HTR-8/SVneo (cell line): ENCODE results near the gene DPM3.
"Not testable (repeated sequence)": the region's sequence is repeated elsewhere in the genome, so short reads cannot be mapped to it uniquely, and the experiment has no call there.

Experiments used
- DNase-seq: peaks from one replicate; pipeline ENCODE4 v3.0.0; 2011; ENCODE audit warnings: low spot score, mixed read lengths; ENCODE audit not compliant: insufficient read length
- FAIRE-seq: peaks from 2 replicates; lab custom pipeline; 2011; peaks lifted over from hg19 to GRCh38; lab: Jason Lieb, UNC

DPM3 gene

DNA sequence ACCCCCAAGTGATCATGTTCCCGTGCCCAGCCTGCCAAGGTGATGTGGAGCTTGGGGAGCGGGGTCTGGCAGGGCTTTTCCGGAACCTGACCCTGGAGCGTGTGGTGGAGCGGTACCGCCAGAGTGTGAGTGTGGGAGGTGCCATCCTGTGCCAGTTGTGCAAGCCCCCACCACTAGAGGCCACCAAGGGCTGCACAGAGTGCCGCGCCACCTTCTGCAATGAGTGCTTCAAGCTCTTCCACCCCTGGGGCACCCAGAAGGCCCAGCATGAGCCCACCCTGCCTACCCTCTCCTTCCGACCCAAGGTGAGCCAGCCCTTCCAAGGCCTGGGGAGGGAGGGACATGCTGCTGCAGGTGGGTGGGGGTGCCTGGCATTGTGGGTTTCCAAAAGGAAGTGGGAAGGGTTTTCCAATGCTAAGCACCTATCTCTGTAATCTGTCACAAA is 35.6 kb upstream of the DPM3 start:
- no peak for DNase-seq
- no peak for FAIRE-seq

- DNase-seq (no peak), FAIRE-seq (no peak)
Measured at GRCh38 chr1:155175281-155175926, 35.1 kb upstream of the DPM3 start.

- DNase-seq, result no peak
- no peak for FAIRE-seq
Measured at GRCh38 chr1:155174324-155175280, 34.3 kb upstream of the DPM3 start.

DNA sequence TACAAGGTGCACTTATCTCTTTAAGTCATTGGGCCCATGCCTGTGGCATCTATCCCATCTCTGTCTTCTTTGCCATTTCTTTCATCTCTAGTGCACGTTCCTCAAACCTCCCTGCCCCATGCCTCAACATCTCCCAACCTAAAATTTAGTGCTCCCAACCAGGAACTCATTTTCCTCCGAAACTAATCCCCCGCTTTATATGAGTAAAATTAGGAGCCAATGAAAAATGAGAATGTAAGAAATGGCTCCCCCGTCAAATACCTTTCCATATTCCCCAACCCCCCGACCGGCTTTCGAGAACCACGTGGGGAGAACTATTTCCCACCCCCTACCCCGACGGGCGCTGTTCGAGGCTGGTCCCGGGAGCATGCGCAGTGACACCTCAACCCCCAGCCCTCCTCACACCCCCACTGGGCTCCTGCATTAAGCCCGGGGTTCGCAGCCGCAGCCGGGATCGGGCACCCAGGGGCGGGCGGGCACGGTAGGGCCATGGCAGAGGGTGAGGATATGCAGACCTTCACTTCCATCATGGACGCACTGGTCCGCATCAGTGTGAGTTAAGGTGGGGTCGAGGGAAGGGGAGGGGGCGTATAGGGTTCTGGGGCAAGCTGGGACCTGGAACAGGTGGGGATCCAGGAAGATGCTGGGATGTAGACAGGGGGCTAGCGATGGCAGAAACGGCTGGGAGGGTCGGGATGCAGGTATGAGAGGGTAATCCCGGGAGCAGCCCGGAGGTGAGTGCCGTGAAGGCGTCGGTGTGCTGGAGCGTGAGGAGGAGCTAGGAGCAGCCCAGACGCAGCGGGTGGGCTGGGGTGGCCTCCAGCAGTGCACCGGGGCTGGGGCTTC is 33.4 kb upstream of the DPM3 start, which contains the start of gene TRIM46:
TSS of gene TRIM46 (plus strand) at position 372 of the 846 bp plus-strand sequence. CDS start at position 490, 118 bp downstream.
- FAIRE-seq (no peak), DNase-seq (peak; percentile 62)

- DNase-seq (peak; percentile 97), FAIRE-seq (peak; percentile 80)
Measured at GRCh38 chr1:155172732-155173477, 32.6 kb upstream of the DPM3 start, which contains the start of gene KRTCAP2. Gene KRTCAP2 (minus strand): TSS chr1:155173304. CDS start chr1:155173224, 80 bp downstream.

- no peak for DNase-seq
- no peak for FAIRE-seq
Measured at GRCh38 chr1:155171836-155172731, 31.8 kb upstream of the DPM3 start.

DNA sequence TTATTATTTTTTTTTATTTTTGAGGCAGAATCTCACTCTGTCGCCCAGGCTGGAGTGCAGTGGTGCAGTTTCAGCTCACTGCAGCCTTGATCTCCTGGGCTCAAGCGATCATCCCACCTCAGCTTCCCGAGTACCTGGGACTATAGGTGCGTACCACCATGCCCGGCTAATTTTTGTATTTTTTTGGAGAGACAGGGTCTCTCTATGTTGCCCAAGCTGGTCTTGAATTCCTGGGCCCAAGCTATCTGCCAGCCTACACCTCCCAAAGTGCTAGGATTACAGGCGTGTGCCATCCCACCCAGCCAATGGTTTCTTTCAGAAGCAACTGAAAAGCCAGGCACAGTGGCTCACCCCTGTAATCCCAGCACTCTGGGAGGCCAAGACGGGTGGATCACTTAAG is 30.5 kb upstream of the DPM3 start:
- no peak for DNase-seq
- FAIRE-seq, result no peak

DNA sequence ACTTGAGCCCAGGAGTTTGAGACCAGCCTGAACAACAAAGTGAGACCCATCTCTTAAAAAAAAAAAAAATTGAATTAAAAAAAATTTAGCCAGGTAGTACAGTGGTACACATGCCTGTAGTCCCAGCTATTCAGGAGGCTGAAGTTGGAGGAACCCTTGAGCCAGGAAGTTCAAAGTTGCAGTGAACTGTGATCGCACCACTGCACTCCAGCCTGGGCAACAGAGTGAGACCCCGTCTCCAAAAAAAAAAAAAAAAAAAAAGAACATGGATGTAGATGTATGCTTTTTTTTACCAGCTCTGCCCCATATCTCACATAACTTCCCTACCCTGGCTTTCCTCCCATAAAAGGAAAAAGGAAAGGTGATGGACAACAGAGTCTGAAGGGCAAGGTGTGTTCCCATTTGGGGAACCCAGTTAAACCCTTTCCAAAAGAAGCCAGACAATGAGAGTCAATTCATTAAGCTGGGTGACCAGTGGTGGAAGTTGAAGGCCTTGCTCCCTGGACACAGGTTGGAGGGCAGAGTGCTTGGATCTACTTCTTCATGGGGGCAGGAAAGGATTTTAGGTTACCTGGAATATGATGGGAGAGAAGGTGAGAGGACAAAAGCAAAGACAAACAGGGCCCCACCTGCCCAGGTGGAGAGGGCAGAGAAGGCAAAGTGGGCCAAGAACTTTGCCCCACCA is 29.9 kb upstream of the DPM3 start:
- FAIRE-seq (no peak), DNase-seq (no peak)

GRCh38 chr1:155169541-155169940 is 29.2 kb upstream of the DPM3 start:
- FAIRE-seq (no peak), DNase-seq (no peak)

DNA sequence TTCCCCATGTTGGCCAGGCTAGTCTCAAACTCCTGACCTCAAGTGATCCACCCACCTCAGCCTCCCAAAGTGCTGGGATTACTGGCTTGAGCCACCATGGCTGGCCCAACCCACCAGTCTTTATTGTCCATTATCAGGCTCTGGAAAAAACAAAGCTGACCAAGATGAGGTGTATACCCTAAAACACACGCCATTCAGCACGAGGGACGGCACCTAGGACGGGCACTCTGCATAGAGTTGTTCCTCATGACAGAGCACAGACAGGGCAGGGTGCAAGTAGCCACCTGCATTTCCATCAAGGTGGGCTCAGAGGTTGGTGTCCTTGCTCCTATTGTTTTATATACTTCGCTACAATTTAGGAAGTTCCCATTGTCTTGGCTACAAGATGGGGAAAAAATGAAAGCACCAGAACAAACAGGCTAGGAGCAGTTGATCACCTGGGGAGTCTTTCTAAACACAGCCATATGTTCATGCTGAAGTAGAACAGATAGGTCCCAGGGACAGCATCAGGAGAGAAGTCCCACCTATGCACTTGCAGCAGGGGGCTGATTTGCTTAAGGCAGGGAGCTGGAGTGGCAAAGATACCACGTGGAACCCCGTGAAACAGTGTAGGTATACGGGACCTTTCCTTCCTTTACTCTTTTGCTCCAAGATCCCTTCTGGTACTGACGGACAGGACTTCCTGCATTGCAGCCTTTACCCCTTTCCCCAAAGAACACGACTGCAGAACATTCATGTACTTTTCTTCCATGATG is 28.3 kb upstream of the DPM3 start:
- FAIRE-seq, result no peak
- no peak for DNase-seq

DNA sequence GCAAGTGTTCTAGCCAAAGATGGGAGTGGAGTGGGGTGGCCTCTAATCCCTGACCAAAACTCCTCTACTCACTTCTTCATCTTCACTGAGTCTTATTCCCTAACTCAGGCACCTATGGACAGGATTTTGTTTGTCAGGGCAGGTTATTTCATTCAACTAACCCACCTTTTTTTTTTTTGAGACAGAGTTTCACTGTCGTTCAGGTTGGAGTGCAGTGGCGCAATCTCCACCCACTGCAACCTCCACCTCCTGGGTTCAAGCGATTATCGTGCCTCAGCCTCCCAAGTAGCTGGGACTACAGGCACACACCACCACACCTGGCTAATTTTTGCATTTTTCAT is 27.7 kb upstream of the DPM3 start:
- not testable (repeated sequence) for DNase-seq, FAIRE-seq

DNA sequence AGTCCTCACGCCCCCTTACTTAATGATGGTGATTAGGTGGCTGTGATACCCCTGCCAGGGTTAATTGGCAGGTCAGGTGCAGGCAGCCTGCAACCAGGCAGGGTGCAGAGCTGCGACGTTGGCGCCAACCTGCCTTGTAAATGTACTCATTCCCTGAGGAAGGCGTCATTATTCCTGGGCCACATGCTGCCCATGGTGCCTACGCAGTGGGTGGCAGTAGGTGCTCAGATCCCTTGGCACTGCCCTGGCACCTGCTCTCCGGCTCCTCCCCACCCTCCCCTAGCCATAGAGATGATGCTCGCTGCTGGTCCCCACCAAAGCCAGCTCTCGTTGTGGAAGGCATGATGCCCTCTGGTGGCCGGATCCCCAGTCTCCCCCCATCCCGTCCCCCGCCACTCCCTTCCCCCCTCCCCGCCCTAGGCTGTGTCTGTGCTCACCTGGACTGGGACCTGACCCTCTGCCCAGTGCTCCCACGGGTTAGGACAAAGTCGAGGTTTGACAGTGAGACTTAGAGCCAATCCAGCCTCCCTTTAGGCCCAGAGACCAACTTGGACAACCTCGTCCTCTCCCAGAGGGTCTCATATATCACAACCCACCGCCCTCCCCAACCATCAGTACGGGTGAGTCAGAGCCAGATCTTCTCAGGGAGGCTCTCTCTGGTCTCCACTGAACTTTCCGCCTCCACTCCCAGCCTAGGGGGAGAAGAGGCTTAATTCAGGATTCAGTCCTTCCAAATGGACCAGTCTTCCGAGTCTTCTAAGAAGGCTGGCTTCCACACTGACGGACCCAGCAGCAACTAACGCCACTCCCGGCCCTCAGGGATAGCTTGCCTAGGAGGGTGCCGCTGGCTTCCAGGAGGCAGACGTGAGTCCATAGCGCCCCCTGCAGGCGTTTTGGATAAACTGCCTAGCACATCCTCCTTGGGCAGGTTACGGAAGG is 27.1 kb upstream of the DPM3 start:
- DNase-seq, result peak; percentile 81
- peak; percentile 9 for FAIRE-seq

- FAIRE-seq, result no peak
- no peak for DNase-seq
Measured at GRCh38 chr1:155166471-155167165, 26.3 kb upstream of the DPM3 start.

- no peak for DNase-seq
- no peak for FAIRE-seq
Measured at GRCh38 chr1:155166051-155166470, 25.7 kb upstream of the DPM3 start.

DNA sequence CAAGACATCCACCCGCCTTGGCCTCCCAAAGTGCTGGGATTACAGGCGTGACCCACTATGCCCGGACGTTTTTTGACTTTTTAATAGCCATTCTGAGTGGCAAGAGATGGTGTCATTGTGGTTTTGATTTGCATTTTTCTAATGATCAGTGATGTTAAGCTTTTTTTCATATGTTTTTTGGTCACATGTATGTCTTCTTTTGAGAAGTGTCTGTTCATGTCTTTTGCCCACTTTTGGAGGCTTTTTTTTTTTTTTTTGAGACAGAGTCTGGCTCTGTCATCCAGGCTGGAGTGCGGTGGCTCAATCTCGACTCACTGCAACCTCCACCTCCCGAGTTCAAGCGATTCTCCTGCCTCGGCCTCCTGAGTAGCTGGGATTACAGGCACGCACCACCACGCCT is 24.3 kb upstream of the DPM3 start:
- DNase-seq, FAIRE-seq: not testable (repeated sequence)

GRCh38 chr1:155163785-155164184 is 23.5 kb upstream of the DPM3 start:
- FAIRE-seq, DNase-seq: not testable (repeated sequence)
